K562 (cell line): ENCODE results near the gene PCCA. TPM values are rescaled to one million over a fixed set of nuclear protein-coding genes. Genes with fewer than 3 reads are reported as not detected.

ENCODE experiments used
- ATAC-seq: fragments of 200-7000 bp; cut with Tn5 transposase; 3 replicates; pipeline ENCODE4 v1.9.1; 2020; ENCODE audit warnings: moderate library complexity
- BruUV-seq: library from RNA; stranded (reverse); fragments of 400-500 nt; replicated peaks from 2 replicates; lab custom pipeline; 2021; lab: Mats Ljungman, UMichigan
- CTCF ChIA-PET: fragments of 300-600 bp; formaldehyde crosslinking; extraction: SDS; loops from one replicate; lab custom pipeline; 2021; ENCODE audit warnings: low intra/inter-chr PET ratio; lab: Yijun Ruan, JAX
- POLR2A ChIA-PET: fragments of 300-600, 350-650 bp; sonication (Branson Sonifier 250); formaldehyde crosslinking; extraction: SDS; loops from one replicate; lab custom pipeline; 2021; ENCODE audit warnings: antibody characterized with exemption, inconsistent platforms; lab: Yijun Ruan, JAX
- DNase-seq, 4 experiments: peaks; one replicate each; pipeline versions ENCODE4 v3.0.0 to v3.0.0-alpha.2; 2011 to 2018; ENCODE audit warnings: low spot score in 3 of 4, mixed read lengths in 3 of 4; ENCODE audit errors: extremely low read depth in 1 of 4
- FAIRE-seq: peaks from 2 replicates; lab custom pipeline; 2011; peaks lifted over from hg19 to GRCh38; lab: Jason Lieb, UNC
- H2AFZ ChIP-seq: 2 replicates; pipeline ENCODE4 v1.6.0; 2011; ENCODE audit warnings: low read depth, low read length, control low read depth, inconsistent platforms
- H3K27ac ChIP-seq: fragments of 200-600 bp; 3 replicates; pipeline ENCODE4 v1.8.0; 2011; ENCODE audit warnings: low read depth, mild to moderate bottlenecking, control low read depth, inconsistent platforms, low read length, moderate library complexity, mixed read lengths; ENCODE audit errors: extremely low read depth
- H3K27me3 ChIP-seq, 2 experiments: fragments of 300-600 bp in 1 of 2; 2 replicates in 1 of 2; 3 replicates in 1 of 2; pipeline versions ENCODE4 v1.6.0 to v1.8.0; 2011; ENCODE audit warnings: inconsistent platforms in 2 of 2, low read length in 2 of 2, mild to moderate bottlenecking in 1 of 2, mixed read lengths in 1 of 2, moderate library complexity in 1 of 2; ENCODE audit not compliant: control insufficient read depth in 2 of 2, insufficient read depth in 2 of 2
- H3K36me3 ChIP-seq: fragments of 300-600 bp; 3 replicates; pipeline ENCODE4 v1.8.0; 2011; ENCODE audit warnings: mild to moderate bottlenecking, low read length, inconsistent platforms; ENCODE audit not compliant: control insufficient read depth, insufficient read depth
- H3K4me1 ChIP-seq, 2 experiments: fragments of 200-600 bp in 1 of 2; replicated peaks in 1 of 2; 2 replicates in 1 of 2; 3 replicates in 1 of 2; pipeline versions ENCODE4 v1.5.1 to v1.8.0; 2011; ENCODE audit warnings: inconsistent platforms in 2 of 2, low read length in 2 of 2, mild to moderate bottlenecking in 1 of 2, mixed read lengths in 1 of 2, moderate library complexity in 1 of 2; ENCODE audit not compliant: control insufficient read depth in 2 of 2, insufficient read depth in 2 of 2
- H3K4me2 ChIP-seq: 2 replicates; pipeline ENCODE4 v1.6.1; 2011; ENCODE audit warnings: low read length, control low read depth, inconsistent platforms, mixed read lengths; ENCODE audit not compliant: insufficient read depth
- H3K4me3 ChIP-seq: fragments of 200-600 bp; sonication (generic), shearing (Covaris generic); 2 replicates; pipeline ENCODE4 v1.5.1; 2016; ENCODE audit warnings: control low read depth, inconsistent platforms
- H3K79me2 ChIP-seq: fragments of 200-600 bp; 3 replicates; pipeline ENCODE4 v1.8.0; 2011; ENCODE audit warnings: low read length, inconsistent platforms; ENCODE audit not compliant: control insufficient read depth, insufficient read depth
- H3K9ac ChIP-seq, 2 experiments: 2 replicates each; pipeline versions ENCODE4 v1.6.0 to v1.6.1; 2011; ENCODE audit warnings: low read depth in 2 of 2, low read length in 2 of 2, control low read depth in 1 of 2, inconsistent platforms in 1 of 2, mild to moderate bottlenecking in 1 of 2, mixed read lengths in 1 of 2; ENCODE audit not compliant: insufficient read depth in 1 of 2
- H3K9me1 ChIP-seq: one replicate; pipeline ENCODE4 v1.6.0; 2011; ENCODE audit warnings: inconsistent platforms, mild to moderate bottlenecking, low read length, moderate library complexity; ENCODE audit not compliant: control insufficient read depth, insufficient read depth
- H3K9me3 ChIP-seq: replicated peaks from 2 replicates; pipeline ENCODE4 v1.5.1; 2011; ENCODE audit warnings: low read depth, low read length, inconsistent platforms; ENCODE audit not compliant: control insufficient read depth, insufficient read depth
- H4K20me1 ChIP-seq: replicated peaks from 2 replicates; pipeline ENCODE4 v1.6.1; 2011; ENCODE audit warnings: low read length, inconsistent platforms, mixed read lengths; ENCODE audit not compliant: control insufficient read depth, insufficient read depth
- CBX2 ChIP-seq: fragments of 200-600 bp; sonication (generic); IDR thresholded peaks from one replicate; pipeline ENCODE4 v1.6.1; 2012; ENCODE audit warnings: mild to moderate bottlenecking, low read length, inconsistent platforms; ENCODE audit not compliant: insufficient read depth, poor library complexity, severe bottlenecking
- CREM ChIP-seq: IDR thresholded peaks from 2 replicates; pipeline ENCODE4 v1.6.1; 2014; ENCODE audit warnings: antibody characterized with exemption, low read depth
- CTBP1 ChIP-seq: fragments of 450-650 bp; IDR thresholded peaks from 2 replicates; pipeline ENCODE4 v1.6.1; 2016; ENCODE audit warnings: borderline replicate concordance
- E2F3 ChIP-seq: fragments of 250-450 bp; sonication (Bioruptor Pico); IDR thresholded peaks from 2 replicates; pipeline ENCODE4 v1.4.0; 2020; ENCODE audit warnings: mild to moderate bottlenecking
- HNRNPL ChIP-seq: fragments of 200-400 bp; formaldehyde crosslinking; IDR thresholded peaks from 2 replicates; pipeline ENCODE4 v1.6.1; 2017; ENCODE audit warnings: low read depth, mild to moderate bottlenecking, low read length
- KAT8 ChIP-seq: fragments of 450-650 bp; IDR thresholded peaks from 2 replicates; pipeline ENCODE4 v1.6.1; 2016; ENCODE audit warnings: low read depth, mild to moderate bottlenecking
- L3MBTL2 ChIP-seq: fragments of 450-650 bp; IDR thresholded peaks from 2 replicates; pipeline ENCODE4 v1.6.1; 2016; ENCODE audit warnings: mild to moderate bottlenecking, moderate library complexity
- LARP7 ChIP-seq: fragments of 450-650 bp; IDR thresholded peaks from 2 replicates; pipeline ENCODE4 v1.6.1; 2016
- MEF2D ChIP-seq: conservative IDR thresholded peaks from 2 replicates; pipeline ENCODE4 v1.6.1; 2016; ENCODE audit warnings: low read depth, missing genetic modification characterization, missing compliant biosample characterization
- MTF1 ChIP-seq: fragments of 250-450 bp; sonication (Bioruptor Pico); IDR thresholded peaks from 2 replicates; pipeline ENCODE4 v1.9.0; 2021; ENCODE audit warnings: moderate library complexity, mild to moderate bottlenecking, inconsistent platforms, borderline replicate concordance
- NFIC ChIP-seq: fragments of 450-650 bp; IDR thresholded peaks from 2 replicates; pipeline ENCODE4 v1.6.1; 2017; ENCODE audit warnings: mild to moderate bottlenecking, inconsistent platforms
- PCBP2 ChIP-seq: fragments of 200-400 bp; formaldehyde crosslinking; IDR thresholded peaks from 2 replicates; pipeline ENCODE4 v1.6.1; 2018; ENCODE audit warnings: low read length, low read depth, mild to moderate bottlenecking, moderate library complexity; ENCODE audit not compliant: poor library complexity, severe bottlenecking
- PHB ChIP-seq: fragments of 250-450 bp; sonication (Bioruptor Pico); IDR thresholded peaks from 2 replicates; pipeline ENCODE4 v1.5.0; 2021
- PYGO2 ChIP-seq: fragments of 450-650 bp; IDR thresholded peaks from 2 replicates; pipeline ENCODE4 v1.6.1; 2016; ENCODE audit warnings: mild to moderate bottlenecking, missing genetic modification characterization, moderate library complexity, missing compliant biosample characterization
- RBM39 ChIP-seq: fragments of 200-400 bp; formaldehyde crosslinking; optimal IDR thresholded peaks from 2 replicates; pipeline ENCODE3; 2018; ENCODE audit warnings: low read depth, low read length
- SMARCA5 ChIP-seq: fragments of 450-650 bp; IDR thresholded peaks from 2 replicates; pipeline ENCODE4 v1.6.1; 2016
- TCFL5 ChIP-seq: fragments of 250-450 bp; sonication (Bioruptor Pico); conservative IDR thresholded peaks from 2 replicates; pipeline ENCODE4 v1.6.1; 2021; ENCODE audit warnings: mild to moderate bottlenecking, moderate library complexity, matching md5 sums
- ZNF133 ChIP-seq: fragments of 250-450 bp; sonication (Bioruptor Pico); IDR thresholded peaks from 2 replicates; pipeline ENCODE4 v1.4.0; 2020; ENCODE audit warnings: mild to moderate bottlenecking
- ZNF3 ChIP-seq: fragments of 250-450 bp; sonication (Bioruptor Pico); IDR thresholded peaks from 2 replicates; pipeline ENCODE4 v1.5.0; 2021; ENCODE audit warnings: mild to moderate bottlenecking, moderate library complexity
- ZNF354B ChIP-seq: fragments of 250-450 bp; sonication (Bioruptor Pico); IDR thresholded peaks from 2 replicates; pipeline ENCODE4 v1.4.0; 2020
- ZNF584 ChIP-seq: fragments of 200-800 bp; sonication (Bioruptor generic); IDR thresholded peaks from 2 replicates; pipeline ENCODE4 v1.6.1; 2016; ENCODE audit warnings: low read depth, mild to moderate bottlenecking, missing genetic modification characterization, missing compliant biosample characterization
- ZNF589 ChIP-seq: fragments of 200-800 bp; sonication (Bioruptor generic); IDR thresholded peaks from 2 replicates; pipeline ENCODE4 v1.6.1; 2016; ENCODE audit warnings: low read depth, missing genetic modification characterization, missing compliant biosample characterization
- ZNF75A ChIP-seq: fragments of 450-650 bp; formaldehyde crosslinking; IDR thresholded peaks from 2 replicates; pipeline ENCODE4 v1.4.0; 2020; ENCODE audit warnings: mild to moderate bottlenecking
- WGBS: fragments of 100-300 bp; shearing (Covaris generic); methylation state at CpG from one replicate; pipeline ENCODE4 v1.1.6; 2016; ENCODE audit warnings: low coverage, mixed read lengths; ENCODE audit not compliant: insufficient coverage; ENCODE audit errors: missing lambda C conversion rate; 5-methylcytosine and 5-hydroxymethylcytosine counted together
- in situ Hi-C: fragments of 300-500 bp; cut with MboI; formaldehyde crosslinking; loops from 4 replicates; pipeline ENCODE4 v1.15.0; 2018; ENCODE audit warnings: inconsistent platforms, mixed read lengths
- intact Hi-C: fragments of 100-400 bp; cut with micrococcal nuclease; formaldehyde crosslinking; loops from 2 replicates; pipeline ENCODE4 v1.14.2; 2022
- polyA plus RNA-seq, 8 experiments: library from polyadenylated mRNA; depleted of rRNA in 4 of 8; stranded (reverse) in 5 of 8; unstranded in 3 of 8; fragments of >200 nt; fragmentation: Nextera tagmentation in 2 of 8; fragmentation: Illumina TruSeq in 1 of 8; extraction: Ambion mirVana in 2 of 8; extraction: Trizol in 1 of 8; gene quantifications; 2 replicates each; pipeline versions ENCODE4 v1.2.1 to v1.2.3, GENCODE V29; 2011 to 2014; ENCODE audit warnings: inconsistent platforms in 1 of 8, missing spikeins in 1 of 8
- total RNA-seq, 7 experiments: library from RNA; depleted of rRNA in 6 of 7; stranded (reverse); fragments of >200 nt in 6 of 7; fragmentation: Illumina TruSeq in 2 of 7; extraction: Trizol in 2 of 7; gene quantifications; 2 replicates each; pipeline versions ENCODE4 v1.2.1 to v1.2.3, GENCODE V29; 2011 to 2021; ENCODE audit warnings: low replicate concordance in 1 of 7

The PCCA gene
- total and polyA plus RNA-seq, 9 of the 15 experiments (the other 6 are each of a cell fraction or from before 2014, with no cell fraction given): 5.2 to 14.1 (median 9.7) TPM

- H3K27ac ChIP-seq: no peak overlapping the region
- in situ Hi-C loops: no loop called here
- no peak overlapping the region for H3K4me3 ChIP-seq
- no peaks in the 10 kb centered on the region for H3K36me3 ChIP-seq
- no peak overlapping the region for H3K4me2 ChIP-seq
- DNase-seq (no peak), FAIRE-seq (no peak), ATAC-seq (no peak)
- H3K27me3 ChIP-seq: no peaks in the 10 kb centered on the region
- no peak for TF ChIP-seq PHB
- TF ChIP-seq ZNF354B (CRISPR knock-in tag): no peak
- TF ChIP-seq ZNF584 (CRISPR knock-in tag): no peak
- no peak for TF ChIP-seq HNRNPL
- no peak for TF ChIP-seq ZNF75A (CRISPR knock-in tag)
- no peak for TF ChIP-seq SMARCA5
- TF ChIP-seq CBX2: no peak
- no peaks in the 10 kb centered on the region for H3K9me1 ChIP-seq
- POLR2A ChIA-PET: no interaction called here
- CTCF ChIA-PET: no interaction called here
- H3K9me3 ChIP-seq: no peaks in the 10 kb centered on the region
- no TSS peak for BruUV-seq
- intact Hi-C loops: no loop called here
- no peaks in the 10 kb centered on the region for H4K20me1 ChIP-seq
- no peaks in the 10 kb centered on the region for H3K79me2 ChIP-seq
- no peak overlapping the region for H2AFZ ChIP-seq
- H3K9ac ChIP-seq: no peak overlapping the region
- H3K4me1 ChIP-seq: no peaks in the 10 kb centered on the region
- 73% methylated on average over 4 of the region's 4 CpGs for WGBS
Observed at GRCh38 chr13:100344544-100344943, 255.7 kb downstream of the PCCA start.

DNA sequence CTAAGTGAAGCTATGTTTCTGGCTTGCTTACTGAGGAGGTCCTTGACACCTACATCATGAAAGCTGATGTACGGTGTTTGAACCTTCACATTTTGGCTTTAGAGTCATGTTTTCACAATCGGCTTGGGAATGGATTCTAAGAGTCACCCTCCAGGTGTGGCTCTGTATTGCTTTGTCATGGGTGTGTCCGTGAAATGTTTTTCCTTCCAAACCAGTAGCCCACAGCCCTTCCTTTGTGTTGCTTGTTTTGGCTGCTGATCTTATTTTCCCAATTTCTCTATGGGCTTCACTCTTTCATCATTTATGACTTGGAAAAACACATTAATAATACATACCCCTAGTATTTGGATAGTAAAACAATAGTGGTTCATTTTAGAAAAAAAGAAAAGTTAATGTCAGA lies 259.1 kb downstream of the PCCA start:
- ChIA-PET CTCF (no interaction called here), POLR2A (interaction anchor here (0.6 kb wide), 1 partner anchor 181 kb away, joined by 3 read pairs; no protein-coding TSS in a partner anchor)
- Histone ChIP-seq H3K4me2 (no peak overlapping the region), H4K20me1 (no peaks in the 10 kb centered on the region), H3K4me1 (no peaks in the 10 kb centered on the region), H3K36me3 (no peaks in the 10 kb centered on the region), H3K27ac (no peak overlapping the region), H3K9ac (no peak overlapping the region), H3K9me1 (no peaks in the 10 kb centered on the region), H3K79me2 (no peaks in the 10 kb centered on the region), H3K4me3 (no peak overlapping the region), H3K27me3 (no peaks in the 10 kb centered on the region), H2AFZ (no peak overlapping the region), H3K9me3 (no peaks in the 10 kb centered on the region)
- FAIRE-seq: peak; percentile 29
- no peak for ATAC-seq
- in situ Hi-C loops (no loop called here), intact Hi-C loops (no loop called here)
- BruUV-seq: no TSS peak
- peak in 1 of 4 experiments; percentile 4 for DNase-seq
- WGBS: 18% methylated on average over 3 of the region's 3 CpGs
- TF ChIP-seq CTBP1 (no peak), CREM (no peak), RBM39 (no peak), TCFL5 (CRISPR knock-in tag) (no peak), KAT8 (no peak), L3MBTL2 (no peak), PCBP2 (no peak), ZNF133 (CRISPR knock-in tag) (no peak), E2F3 (CRISPR knock-in tag) (no peak), PYGO2 (no peak), ZNF3 (CRISPR knock-in tag) (no peak), MEF2D (tag) (no peak), MTF1 (CRISPR knock-in tag) (no peak), NFIC (no peak), LARP7 (no peak), ZNF589 (no peak)
